CD14-positive monocyte (primary cell): ENCODE measurements around the gene TSPAN18. TPM values are rescaled to one million over a fixed set of nuclear protein-coding genes. Genes with fewer than 3 reads are reported as not detected.

Experiments used
- DNase-seq, 3 donors: peaks; one replicate each; pipeline ENCODE4 v3.0.0-alpha.2; 2011 to 2022
- H2AFZ ChIP-seq: 2 replicates; pipeline ENCODE4 v1.6.0; 2012; ENCODE audit warnings: mild to moderate bottlenecking, low read depth, low read length, inconsistent platforms; ENCODE audit not compliant: insufficient read depth, poor library complexity, severe bottlenecking
- H3K27ac ChIP-seq, 2 donors: 1 replicate in 1 of 2; 2 replicates in 1 of 2; pipeline ENCODE4 v1.5.1; 2012 to 2013; ENCODE audit warnings: low read length in 2 of 2, control low read depth in 1 of 2, inconsistent platforms in 1 of 2, low read depth in 1 of 2, mild to moderate bottlenecking in 1 of 2
- H3K27me3 ChIP-seq, 2 donors: one replicate each; pipeline versions ENCODE4 v1.6.0 to v1.6.1; 2011 to 2013; ENCODE audit warnings: low read length in 2 of 2; ENCODE audit not compliant: control insufficient read depth in 2 of 2, insufficient read depth in 2 of 2
- H3K36me3 ChIP-seq, 2 donors: replicated peaks in 1 of 2; 1 replicate in 1 of 2; 2 replicates in 1 of 2; pipeline versions ENCODE4 v1.5.1 to v1.6.1; 2012 to 2013; ENCODE audit warnings: low read length in 2 of 2, control low read depth in 1 of 2, inconsistent platforms in 1 of 2, mild to moderate bottlenecking in 1 of 2; ENCODE audit not compliant: insufficient read depth in 2 of 2, control insufficient read depth in 1 of 2
- H3K4me1 ChIP-seq, 2 donors: 1 replicate in 1 of 2; 2 replicates in 1 of 2; pipeline versions ENCODE4 v1.5.1 to v1.6.1; 2012 to 2013; ENCODE audit warnings: low read length in 2 of 2, control low read depth in 1 of 2, inconsistent platforms in 1 of 2, mild to moderate bottlenecking in 1 of 2, moderate library complexity in 1 of 2; ENCODE audit not compliant: insufficient read depth in 2 of 2, control insufficient read depth in 1 of 2
- H3K4me2 ChIP-seq: replicated peaks from 2 replicates; pipeline ENCODE3; 2012; ENCODE audit warnings: low read length, moderate library complexity, mild to moderate bottlenecking; ENCODE audit not compliant: poor library complexity, severe bottlenecking; ENCODE audit errors: extremely low read depth
- H3K4me3 ChIP-seq, 3 experiments: fragments of 200-600 bp in 1 of 3; sonication (generic) in 1 of 3; replicated peaks in 1 of 3; 1 replicate in 2 of 3; 2 replicates in 1 of 3; pipeline ENCODE4 v1.5.1; 2011 to 2013; ENCODE audit warnings: low read length in 3 of 3, mild to moderate bottlenecking in 3 of 3, control low read depth in 2 of 3, low read depth in 2 of 3, inconsistent platforms in 1 of 3, moderate library complexity in 1 of 3
- H3K79me2 ChIP-seq: 2 replicates; pipeline ENCODE4 v1.6.0; 2012; ENCODE audit warnings: mild to moderate bottlenecking, control low read depth, inconsistent platforms, low read length, moderate library complexity; ENCODE audit not compliant: insufficient read depth
- H3K9ac ChIP-seq: 2 replicates; pipeline ENCODE4 v1.6.0; 2017; ENCODE audit warnings: low read length, mild to moderate bottlenecking; ENCODE audit not compliant: insufficient read depth, poor library complexity, severe bottlenecking
- H3K9me3 ChIP-seq, 2 donors: replicated peaks in 1 of 2; 1 replicate in 1 of 2; 2 replicates in 1 of 2; pipeline versions ENCODE4 v1.5.1 to v1.6.1; 2012 to 2013; ENCODE audit warnings: low read length in 2 of 2, control low read depth in 1 of 2; ENCODE audit not compliant: control insufficient read depth in 1 of 2, insufficient read depth in 1 of 2
- H4K20me1 ChIP-seq: 2 replicates; pipeline ENCODE4 v1.6.0; 2012; ENCODE audit warnings: mild to moderate bottlenecking, low read length, control low read depth, moderate library complexity; ENCODE audit not compliant: insufficient read depth
- H3K27ac Mint-ChIP-seq, 7 donors: one replicate each; pipeline ENCODE4 v1.8.0; 2020; ENCODE audit warnings: mild to moderate bottlenecking in 7 of 7, mixed read lengths in 7 of 7, moderate library complexity in 6 of 7, inconsistent platforms in 2 of 7
- H3K27me3 Mint-ChIP-seq, 3 donors: one replicate each; pipeline ENCODE4 v1.8.0; 2021 to 2022; ENCODE audit warnings: low read depth in 3 of 3, mild to moderate bottlenecking in 3 of 3, mixed read lengths in 3 of 3, moderate library complexity in 3 of 3, inconsistent platforms in 1 of 3
- H3K36me3 Mint-ChIP-seq, 2 donors: one replicate each; pipeline ENCODE4 v1.8.0; 2020; ENCODE audit warnings: mixed read lengths in 2 of 2, inconsistent platforms in 1 of 2, mild to moderate bottlenecking in 1 of 2
- H3K4me1 Mint-ChIP-seq: one replicate; pipeline ENCODE4 v1.8.0; 2020; ENCODE audit warnings: mild to moderate bottlenecking, mixed read lengths
- H3K4me3 Mint-ChIP-seq, 2 donors: one replicate each; pipeline ENCODE4 v1.8.0; 2020; ENCODE audit warnings: mild to moderate bottlenecking in 2 of 2, mixed read lengths in 2 of 2, moderate library complexity in 1 of 2
- H3K9me3 Mint-ChIP-seq, 7 donors: one replicate each; pipeline ENCODE4 v1.8.0; 2020 to 2022; ENCODE audit warnings: mixed read lengths in 7 of 7, mild to moderate bottlenecking in 6 of 7, moderate library complexity in 6 of 7, inconsistent platforms in 2 of 7
- CTCF ChIP-seq: fragments of 200-600 bp; IDR thresholded peaks from one replicate; pipeline ENCODE4 v1.8.0; 2022; ENCODE audit warnings: antibody characterized with exemption, mild to moderate bottlenecking
- WGBS: methylation state at CpG from one replicate; pipeline ENCODE4 v1.1.5; 2013; ENCODE audit warnings: missing lambda C conversion rate; ENCODE audit not compliant: insufficient coverage; 5-methylcytosine and 5-hydroxymethylcytosine counted together
- intact Hi-C, 2 donors: fragments of 100-400 bp; cut with micrococcal nuclease; formaldehyde crosslinking; loops; one replicate each; pipeline versions ENCODE4 v1.15.0 to v1.15.1; 2023
- polyA plus RNA-seq, 3 donors: library from polyadenylated mRNA; depleted of rRNA in 1 of 3; unstranded in 2 of 3; stranded (reverse) in 1 of 3; fragments of 300-500 nt in 2 of 3; fragments of >200 nt in 1 of 3; fragmentation: Illumina TruSeq in 2 of 3; gene quantifications; 1 replicate in 2 of 3; 2 replicates in 1 of 3; pipeline ENCODE4 v1.2.3, GENCODE V29; 2012 to 2021

The TSPAN18 gene
- polyA plus RNA-seq, 3 donors: not detected

- DNase-seq: no peak
Measured at GRCh38 chr11:44963948-44964347, 237.2 kb downstream of the TSPAN18 start.

GRCh38 chr11:44964526-44965209, 237.9 kb downstream of the TSPAN18 start:
- peak overlapping the region; percentile 15 for H2AFZ ChIP-seq
- peaks cover 18 to 19% of the 10 kb centered on the region in 2 donors for H3K4me1 ChIP-seq
- no peak overlapping the region for H3K4me2 ChIP-seq
- Mint-ChIP-seq H3K27me3 (peaks cover 0 to 8% (median 3%) of the 10 kb centered on the region in 3 donors), H3K9me3 (no peaks in the 10 kb centered on the region), H3K27ac (no peak overlapping the region), H3K4me3 (no peak overlapping the region), H3K4me1 (peaks cover 22% of the 10 kb centered on the region), H3K36me3 (peaks cover 0 to 2% of the 10 kb centered on the region in 2 donors)
- WGBS: 65% methylated on average over 4 of the region's 9 CpGs
- no peaks in the 10 kb centered on the region for H3K27me3 ChIP-seq
- H3K9ac ChIP-seq: no peak overlapping the region
- H3K36me3 ChIP-seq: no peaks in the 10 kb centered on the region
- no peak for DNase-seq
- no peaks in the 10 kb centered on the region for H4K20me1 ChIP-seq
- H3K4me3 ChIP-seq: no peak overlapping the region
- TF ChIP-seq CTCF: no peak
- intact Hi-C loops: no loop called here
- no peak overlapping the region for H3K27ac ChIP-seq
- no peaks in the 10 kb centered on the region for H3K79me2 ChIP-seq
- H3K9me3 ChIP-seq: no peaks in the 10 kb centered on the region

More at GRCh38 chr11:44963948-44964347, 237.2 kb downstream of the TSPAN18 start:
- H3K4me1 ChIP-seq: peaks cover 12 to 13% of the 10 kb centered on the region in 2 donors
- no peak overlapping the region for H3K27ac ChIP-seq
- Mint-ChIP-seq H3K4me1 (peaks cover 17% of the 10 kb centered on the region), H3K27me3 (peaks cover 0 to 8% (median 3%) of the 10 kb centered on the region in 3 donors), H3K4me3 (no peak overlapping the region), H3K36me3 (peaks cover 0 to 2% of the 10 kb centered on the region in 2 donors), H3K27ac (no peak overlapping the region), H3K9me3 (no peaks in the 10 kb centered on the region)
- no peaks in the 10 kb centered on the region for H3K9me3 ChIP-seq
- H3K9ac ChIP-seq: no peak overlapping the region
- no peaks in the 10 kb centered on the region for H3K79me2 ChIP-seq
- TF ChIP-seq CTCF: no peak
- H3K27me3 ChIP-seq: no peaks in the 10 kb centered on the region
- intact Hi-C loops: no loop called here
- no peak overlapping the region for H2AFZ ChIP-seq
- 91% methylated on average over 5 of the region's 5 CpGs for whole genome bisulfite sequencing
- H3K36me3 ChIP-seq: no peaks in the 10 kb centered on the region
- no peaks in the 10 kb centered on the region for H4K20me1 ChIP-seq
- H3K4me3 ChIP-seq: no peak overlapping the region
- no peak overlapping the region for H3K4me2 ChIP-seq
